ENCODE measurements around the gene ABHD17A. TPM values are rescaled to one million over a fixed set of nuclear protein-coding genes. Genes with fewer than 3 reads are reported as not detected.

ABHD17A gene
- total RNA-seq, 4 donors from 2014 or later, result 86.8 to 134 (median 91.4) TPM

- H3K27me3 ChIP-seq, result no peaks in the 10 kb centered on the region
- 91 to 95% methylated on average over 4 to 9 of the region's 9 CpGs for WGBS, 2 donors
- TF ChIP-seq CTCF (IDR thresholded peaks at IDR 0.05) (no peak), POLR2A (IDR thresholded peaks at IDR 0.05) (no peak)
- H3K36me3 ChIP-seq, result no peaks in the 10 kb centered on the region
- H3K27ac ChIP-seq, result no peak overlapping the region
- no peak overlapping the region for H3K4me3 ChIP-seq (replicated peaks in 1 of 3)
- no peak for DNase-seq
- H3K4me1 ChIP-seq, result peaks cover 12 to 31% of the 10 kb centered on the region in 2 donors
- intact Hi-C loops (cut with DNase I), result no loop called here
- no peaks in the 10 kb centered on the region for H3K9me3 ChIP-seq
Observed at GRCh38 chr19:1852581-1853128, 32.6 kb downstream of the ABHD17A start.

GRCh38 chr19:1851654-1852580 lies 33.4 kb downstream of the ABHD17A start:
- DNase-seq, result no peak

GRCh38 chr19:1850809-1851653 lies 34.3 kb downstream of the ABHD17A start:
- DNase-seq, result no peak
- 68 to 72% methylated on average over 31 of the region's 31 CpGs for WGBS, 2 donors
- TF ChIP-seq POLR2A (IDR thresholded peaks at IDR 0.05), result no peak
- TF ChIP-seq CTCF (IDR thresholded peaks at IDR 0.05), result no peak
- Histone ChIP-seq H3K27me3 (no peaks in the 10 kb centered on the region), H3K4me1 (peaks cover 21 to 31% of the 10 kb centered on the region in 2 donors), H3K9me3 (no peaks in the 10 kb centered on the region), H3K27ac (no peak overlapping the region), H3K36me3 (no peaks in the 10 kb centered on the region), H3K4me3 (replicated peaks in 1 of 3) (no peak overlapping the region)
- intact Hi-C loops (cut with DNase I), result no loop called here

More at GRCh38 chr19:1851654-1852580, 33.4 kb downstream of the ABHD17A start:
- H3K4me1 ChIP-seq, result peaks cover 13 to 31% of the 10 kb centered on the region in 2 donors
- WGBS, 2 donors, result 38 to 42% methylated on average over 15 to 57 of the region's 66 CpGs
- H3K4me3 ChIP-seq (replicated peaks in 1 of 3), result no peak overlapping the region
- no peaks in the 10 kb centered on the region for H3K27me3 ChIP-seq
- H3K36me3 ChIP-seq, result no peaks in the 10 kb centered on the region
- no peak overlapping the region for H3K27ac ChIP-seq
- H3K9me3 ChIP-seq, result no peaks in the 10 kb centered on the region
- intact Hi-C loops (cut with DNase I), result no loop called here
- TF ChIP-seq CTCF (IDR thresholded peaks at IDR 0.05) (no peak), POLR2A (IDR thresholded peaks at IDR 0.05) (no peak)

GRCh38 chr19:1849886-1850398 lies 35.4 kb downstream of the ABHD17A start:
- Histone ChIP-seq H3K27me3 (no peaks in the 10 kb centered on the region), H3K36me3 (no peaks in the 10 kb centered on the region), H3K27ac (no peak overlapping the region), H3K9me3 (no peaks in the 10 kb centered on the region), H3K4me1 (peaks cover 22 to 38% of the 10 kb centered on the region in 2 donors), H3K4me3 (replicated peaks in 1 of 3) (no peak overlapping the region)
- TF ChIP-seq POLR2A (IDR thresholded peaks at IDR 0.05), result no peak
- no peak for TF ChIP-seq CTCF (IDR thresholded peaks at IDR 0.05)
- 80 to 92% methylated on average over 10 of the region's 10 CpGs for WGBS, 2 donors
- intact Hi-C loops (cut with DNase I), result no loop called here
- DNase-seq, result no peak
